MCF 10A (cell line): Measurements from ENCODE around the gene CTBP1. TPM values are rescaled to one million over a fixed set of nuclear protein-coding genes. Genes with fewer than 3 reads are reported as not detected.

Experiments used
- BruUV-seq: library from RNA; stranded (reverse); fragments of 400-500 nt; replicated peaks from 2 replicates; lab custom pipeline; 2021; lab: Mats Ljungman, UMichigan
- CTCF ChIA-PET: fragments of 300-600 bp; sonication (Branson Sonifier 250); formaldehyde crosslinking; extraction: SDS; loops from one replicate; lab custom pipeline; 2021; ENCODE audit warnings: antibody characterized with exemption, inconsistent platforms; lab: Yijun Ruan, JAX
- POLR2A ChIA-PET: fragments of 300-600, 350-650 bp; sonication (Branson Sonifier 250); formaldehyde crosslinking; extraction: SDS; loops from one replicate; lab custom pipeline; 2020; ENCODE audit warnings: antibody characterized with exemption, inconsistent platforms; lab: Yijun Ruan, JAX
- DNase-seq: peaks from one replicate; pipeline ENCODE4 v3.0.0-alpha.2; 2018; ENCODE audit not compliant: unreplicated experiment
- H3K27ac Mint-ChIP-seq: one replicate; pipeline ENCODE4 v1.8.0; 2022; ENCODE audit warnings: mild to moderate bottlenecking, low read depth, mixed read lengths; ENCODE audit not compliant: unreplicated experiment
- H3K27me3 Mint-ChIP-seq: one replicate; pipeline ENCODE4 v1.8.0; 2022; ENCODE audit warnings: mixed read lengths; ENCODE audit not compliant: insufficient read depth, unreplicated experiment
- H3K36me3 Mint-ChIP-seq: one replicate; pipeline ENCODE4 v1.8.0; 2022; ENCODE audit warnings: mild to moderate bottlenecking, moderate library complexity, mixed read lengths; ENCODE audit not compliant: insufficient read depth, unreplicated experiment
- H3K4me1 Mint-ChIP-seq: one replicate; pipeline ENCODE4 v1.8.0; 2022; ENCODE audit warnings: mixed read lengths; ENCODE audit not compliant: insufficient read depth, unreplicated experiment
- H3K4me3 Mint-ChIP-seq: one replicate; pipeline ENCODE4 v1.8.0; 2022; ENCODE audit warnings: mild to moderate bottlenecking, moderate library complexity, mixed read lengths; ENCODE audit not compliant: unreplicated experiment
- H3K9me3 Mint-ChIP-seq: one replicate; pipeline ENCODE4 v1.8.0; 2022; ENCODE audit warnings: mixed read lengths; ENCODE audit not compliant: unreplicated experiment
- intact Hi-C: fragments of 100-400 bp; cut with micrococcal nuclease; formaldehyde crosslinking; loops from 2 replicates; pipeline ENCODE4 v1.14.1; 2022
- total RNA-seq: library from RNA; stranded (reverse); gene quantifications from 2 replicates; pipeline ENCODE4 v1.2.3, GENCODE V29; 2022
- TF ChIP-seq, protein P1 (sequence below): fragments of 200-600 bp; IDR thresholded peaks from one replicate; pipeline ENCODE4 v1.8.0; 2022; ENCODE audit warnings: antibody characterized with exemption, mild to moderate bottlenecking; ENCODE audit not compliant: unreplicated experiment

CTBP1 gene
- total RNA-seq, 1 experiment from 2014 or later, result 152 TPM

DNA sequence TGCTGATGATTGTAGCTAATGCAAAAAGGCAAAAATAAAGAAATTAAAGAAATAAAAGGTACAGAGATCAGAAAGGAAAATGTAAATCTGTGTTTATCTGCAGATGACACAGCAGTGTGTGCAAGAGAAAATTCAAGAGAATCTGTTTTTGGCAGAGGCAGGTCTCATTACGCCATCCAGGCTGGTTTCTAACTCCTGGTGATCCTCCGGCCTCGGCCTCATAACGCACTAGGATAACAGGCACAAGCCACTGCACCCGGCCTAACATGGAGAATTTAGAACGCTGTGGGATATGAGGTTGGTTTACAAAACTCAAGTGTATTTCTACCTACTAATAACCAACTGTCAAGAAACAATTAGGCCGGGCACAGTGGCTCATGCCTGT, 29.4 kb downstream of the CTBP1 start:
- Mint-ChIP-seq H3K9me3 (no peaks in the 10 kb centered on the region), H3K27ac (peak overlapping the region; percentile 79), H3K4me3 (no peak overlapping the region), H3K27me3 (no peaks in the 10 kb centered on the region), H3K4me1 (no peaks in the 10 kb centered on the region), H3K36me3 (peaks cover 56% of the 10 kb centered on the region)
- DNase-seq, result no peak
- TF ChIP-seq, protein P1, sequence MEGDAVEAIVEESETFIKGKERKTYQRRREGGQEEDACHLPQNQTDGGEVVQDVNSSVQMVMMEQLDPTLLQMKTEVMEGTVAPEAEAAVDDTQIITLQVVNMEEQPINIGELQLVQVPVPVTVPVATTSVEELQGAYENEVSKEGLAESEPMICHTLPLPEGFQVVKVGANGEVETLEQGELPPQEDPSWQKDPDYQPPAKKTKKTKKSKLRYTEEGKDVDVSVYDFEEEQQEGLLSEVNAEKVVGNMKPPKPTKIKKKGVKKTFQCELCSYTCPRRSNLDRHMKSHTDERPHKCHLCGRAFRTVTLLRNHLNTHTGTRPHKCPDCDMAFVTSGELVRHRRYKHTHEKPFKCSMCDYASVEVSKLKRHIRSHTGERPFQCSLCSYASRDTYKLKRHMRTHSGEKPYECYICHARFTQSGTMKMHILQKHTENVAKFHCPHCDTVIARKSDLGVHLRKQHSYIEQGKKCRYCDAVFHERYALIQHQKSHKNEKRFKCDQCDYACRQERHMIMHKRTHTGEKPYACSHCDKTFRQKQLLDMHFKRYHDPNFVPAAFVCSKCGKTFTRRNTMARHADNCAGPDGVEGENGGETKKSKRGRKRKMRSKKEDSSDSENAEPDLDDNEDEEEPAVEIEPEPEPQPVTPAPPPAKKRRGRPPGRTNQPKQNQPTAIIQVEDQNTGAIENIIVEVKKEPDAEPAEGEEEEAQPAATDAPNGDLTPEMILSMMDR, result no peak
- no TSS peak for BruUV-seq
- CTCF ChIA-PET, result no interaction called here
- intact Hi-C loops, result no loop called here
- POLR2A ChIA-PET, result no interaction called here

- POLR2A ChIA-PET, result interaction anchor here (1.3 kb wide), 1 partner anchor 27 kb away, joined by 3 read pairs; no protein-coding TSS in a partner anchor
- no peak for DNase-seq
- no peaks in the 10 kb centered on the region for H3K9me3 Mint-ChIP-seq
- H3K4me1 Mint-ChIP-seq, result no peaks in the 10 kb centered on the region
- H3K4me3 Mint-ChIP-seq, result no peak overlapping the region
- intact Hi-C loops, result no loop called here
- TF ChIP-seq, protein P1, result no peak
- H3K27ac Mint-ChIP-seq, result peak overlapping the region; percentile 79
- BruUV-seq, result no TSS peak
- H3K36me3 Mint-ChIP-seq, result peaks cover 56% of the 10 kb centered on the region
- H3K27me3 Mint-ChIP-seq, result no peaks in the 10 kb centered on the region
- CTCF ChIA-PET, result no interaction called here
These were observed 30.0 kb downstream of the CTBP1 start for GRCh38 chr4:1218634-1219565.

DNA sequence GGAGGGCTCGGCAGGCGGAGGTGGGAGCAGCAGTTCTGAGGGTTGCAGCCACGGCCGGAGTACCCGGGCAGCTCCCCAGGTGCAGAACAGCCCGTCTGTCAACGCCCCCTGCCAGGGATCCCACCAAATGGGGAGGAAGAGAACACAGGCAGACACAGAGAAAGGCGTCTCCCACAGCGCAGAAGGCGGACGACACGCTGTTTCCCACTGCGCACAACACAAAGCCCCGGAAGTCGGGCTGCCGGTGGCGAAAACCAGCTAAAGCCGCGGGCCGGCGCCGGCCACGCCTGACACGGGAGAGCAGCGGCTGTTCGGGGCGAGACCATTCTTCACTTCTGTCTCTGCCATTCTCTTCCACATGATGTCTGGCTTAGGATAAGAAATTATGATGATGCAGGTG, 31.6 kb downstream of the CTBP1 start:
- ChIA-PET CTCF (interaction anchor here (0.8 to 1.1 kb wide), 2 partner anchors 87 to 88 kb away, joined by 3 to 5 read pairs; no protein-coding TSS in a partner anchor), POLR2A (no interaction called here)
- Mint-ChIP-seq H3K36me3 (peaks cover 51% of the 10 kb centered on the region), H3K4me1 (no peaks in the 10 kb centered on the region), H3K4me3 (no peak overlapping the region), H3K27ac (peak overlapping the region; percentile 64), H3K27me3 (no peaks in the 10 kb centered on the region), H3K9me3 (no peaks in the 10 kb centered on the region)
- TF ChIP-seq, protein P1, result no peak
- no peak for DNase-seq
- BruUV-seq, result no TSS peak
- intact Hi-C loops, result no loop called here

DNA sequence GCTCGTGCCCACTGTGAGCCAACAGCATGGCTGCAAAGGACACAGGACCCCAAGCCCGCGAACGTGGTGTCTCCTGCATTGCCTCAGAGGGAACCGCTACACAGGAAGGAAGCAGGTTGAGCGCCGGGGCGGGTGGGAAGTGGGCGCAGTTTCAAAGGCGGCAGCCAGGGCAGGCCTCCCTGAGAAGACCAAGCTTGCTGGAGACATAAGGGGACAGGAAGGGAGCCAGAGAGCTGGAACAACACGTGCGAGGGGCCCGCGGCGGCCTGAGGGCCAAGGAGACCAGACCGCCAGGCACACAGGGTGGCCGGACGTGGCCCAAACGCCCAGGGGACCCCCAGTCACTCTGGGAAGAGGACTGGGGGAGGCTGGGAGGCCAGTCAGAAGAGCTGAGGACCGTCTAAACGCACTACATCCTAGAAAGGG, 32.0 kb downstream of the CTBP1 start:
- Mint-ChIP-seq H3K4me3 (no peak overlapping the region), H3K27ac (no peak overlapping the region), H3K4me1 (no peaks in the 10 kb centered on the region), H3K27me3 (no peaks in the 10 kb centered on the region), H3K9me3 (no peaks in the 10 kb centered on the region), H3K36me3 (peaks cover 53% of the 10 kb centered on the region)
- no TSS peak for BruUV-seq
- DNase-seq, result no peak
- ChIA-PET CTCF (interaction anchor here (0.8 to 1.1 kb wide), 2 partner anchors 86 to 89 kb away, joined by 3 to 5 read pairs; no protein-coding TSS in a partner anchor), POLR2A (no interaction called here)
- TF ChIP-seq, protein P1, result no peak
- intact Hi-C loops, result no loop called here
